Tongue (tissue), 2 donors: Measurements from ENCODE around the gene MRAP. TPM values are rescaled to one million over a fixed set of nuclear protein-coding genes. Genes with fewer than 3 reads are reported as not detected.
"Not testable (repeated sequence)": the region's sequence is repeated elsewhere in the genome, so short reads cannot be mapped to it uniquely, and the experiment has no call there.

ENCODE experiments used
- DNase-seq: peaks from one replicate; pipeline ENCODE4 v3.0.0-alpha.2; 2015
- total RNA-seq: library from RNA; depleted of rRNA; stranded (reverse); fragments of >200 nt; gene quantifications from one replicate; pipeline ENCODE4 v1.2.3, GENCODE V29; 2014

The MRAP gene
- total RNA-seq: not detected

DNA sequence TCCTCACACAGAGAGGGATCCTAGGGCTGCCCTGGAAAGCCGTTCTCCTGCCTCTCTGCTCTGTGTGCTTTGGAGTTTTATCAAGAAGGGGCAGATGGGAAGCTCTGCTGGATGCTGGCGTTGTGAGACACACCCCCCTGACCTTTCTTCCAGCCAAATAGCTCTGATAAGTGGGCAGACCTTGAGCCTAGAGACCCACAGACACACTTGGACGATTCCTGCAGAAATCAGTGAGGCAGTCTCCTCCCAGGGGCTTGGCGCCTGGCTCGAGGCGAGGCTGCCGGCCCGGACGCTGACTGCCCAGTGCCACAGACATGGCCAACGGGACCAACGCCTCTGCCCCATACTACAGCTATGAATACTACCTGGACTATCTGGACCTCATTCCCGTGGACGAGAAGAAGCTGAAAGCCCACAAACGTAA, at the start of gene MRAP:
Gene MRAP (plus strand): TSS at position 198 of the 424 bp plus-strand sequence. CDS start 117 bp downstream, at position 315.
- DNase-seq: no peak

DNA sequence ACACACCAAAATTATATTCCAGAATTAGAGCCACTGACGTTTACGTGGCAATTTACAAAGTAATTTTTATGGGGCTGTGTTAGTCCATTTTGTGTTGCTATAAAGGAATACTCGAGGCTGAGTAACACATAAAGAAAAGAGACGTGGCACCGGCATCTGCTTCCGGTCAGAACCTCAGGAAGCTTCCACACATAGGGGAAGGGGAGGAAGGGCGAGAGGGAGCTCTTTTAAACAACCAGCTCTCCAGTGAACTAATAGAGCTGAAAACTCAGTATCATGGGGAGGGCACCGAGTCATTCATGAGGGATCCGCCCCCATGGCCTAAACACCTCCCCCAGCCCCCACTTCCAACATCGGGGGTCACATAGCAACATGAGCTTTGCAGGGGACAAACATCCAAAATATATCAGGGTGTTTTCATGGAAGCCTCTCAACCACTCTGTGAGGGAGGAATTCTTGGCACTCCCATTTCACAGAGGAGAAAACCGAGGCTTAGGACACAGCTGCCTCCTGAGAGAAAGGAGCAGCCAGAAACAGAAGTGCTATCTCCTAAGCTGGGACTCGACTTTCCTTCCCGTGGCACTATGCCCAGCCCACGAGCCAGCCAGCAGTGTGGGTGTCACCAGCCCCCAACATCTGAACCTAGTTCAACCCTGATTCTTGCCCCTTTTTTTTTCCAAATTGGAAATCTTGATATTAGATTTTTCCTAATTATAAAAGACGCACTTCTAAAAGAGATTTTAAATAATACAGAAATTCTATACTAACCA, 49.0 kb upstream of the MRAP start:
- no peak for DNase-seq

DNA sequence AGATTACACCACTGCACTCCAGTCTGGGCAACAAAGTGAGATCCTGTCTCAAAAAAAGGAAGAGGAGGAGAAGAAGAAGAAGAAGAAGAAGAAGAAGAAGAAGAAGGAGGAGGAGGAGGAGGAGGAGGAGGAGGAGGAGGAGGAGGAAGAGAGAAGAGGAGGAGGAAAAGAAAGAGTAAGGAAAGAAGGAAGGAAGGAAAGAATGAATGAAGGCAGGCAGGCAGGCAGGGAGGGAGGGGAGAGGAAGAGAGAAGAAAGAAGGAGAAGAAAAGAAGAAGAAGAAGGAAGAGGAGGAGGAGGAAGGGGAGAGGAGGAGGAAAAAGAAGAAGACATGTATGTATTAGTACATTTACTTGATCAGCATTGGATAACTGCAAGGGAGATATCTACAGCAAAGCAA, 46.5 kb upstream of the MRAP start:
- no peak for DNase-seq

DNA sequence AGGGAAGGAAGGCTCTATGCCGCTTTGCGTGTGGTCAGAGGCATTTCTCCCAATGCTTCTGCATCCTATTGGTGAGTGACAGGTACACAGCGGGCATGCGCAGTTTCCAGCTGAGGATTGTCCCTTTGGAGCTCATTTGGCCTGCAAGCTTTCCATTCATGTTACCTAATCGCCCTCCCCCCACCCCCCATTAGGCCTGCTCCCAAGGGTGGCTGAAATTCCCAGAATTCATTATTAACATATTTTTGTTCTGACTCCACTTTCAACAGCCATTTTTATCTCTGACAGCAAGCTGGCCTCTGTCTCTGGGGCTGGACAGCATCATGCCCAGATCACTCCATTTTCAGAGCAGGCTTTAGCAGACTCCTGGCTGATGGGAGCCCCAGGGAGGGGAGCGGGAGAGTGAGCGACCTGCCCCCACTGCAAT, 45.4 kb upstream of the MRAP start:
- DNase-seq: peak; percentile 32

DNA sequence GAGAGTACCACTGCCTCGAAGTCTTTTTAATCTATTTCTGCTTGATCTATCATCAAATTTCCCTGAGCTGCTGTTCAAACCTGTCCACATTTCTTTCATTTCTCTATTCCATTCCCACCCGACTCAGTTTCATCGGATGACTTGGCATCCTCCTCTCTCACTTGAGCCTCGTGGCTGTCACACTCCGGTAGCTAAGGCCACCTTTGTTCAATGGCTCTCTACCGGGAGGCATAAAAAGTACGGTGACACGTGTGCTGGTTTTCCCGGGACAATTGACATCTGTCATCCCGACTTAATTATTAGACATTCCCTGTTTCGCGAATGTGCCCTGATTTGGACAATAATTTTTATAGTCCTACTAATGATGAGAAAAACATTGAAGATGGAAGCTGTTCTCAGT, 42.4 kb upstream of the MRAP start:
- DNase-seq: peak; percentile 24

DNA sequence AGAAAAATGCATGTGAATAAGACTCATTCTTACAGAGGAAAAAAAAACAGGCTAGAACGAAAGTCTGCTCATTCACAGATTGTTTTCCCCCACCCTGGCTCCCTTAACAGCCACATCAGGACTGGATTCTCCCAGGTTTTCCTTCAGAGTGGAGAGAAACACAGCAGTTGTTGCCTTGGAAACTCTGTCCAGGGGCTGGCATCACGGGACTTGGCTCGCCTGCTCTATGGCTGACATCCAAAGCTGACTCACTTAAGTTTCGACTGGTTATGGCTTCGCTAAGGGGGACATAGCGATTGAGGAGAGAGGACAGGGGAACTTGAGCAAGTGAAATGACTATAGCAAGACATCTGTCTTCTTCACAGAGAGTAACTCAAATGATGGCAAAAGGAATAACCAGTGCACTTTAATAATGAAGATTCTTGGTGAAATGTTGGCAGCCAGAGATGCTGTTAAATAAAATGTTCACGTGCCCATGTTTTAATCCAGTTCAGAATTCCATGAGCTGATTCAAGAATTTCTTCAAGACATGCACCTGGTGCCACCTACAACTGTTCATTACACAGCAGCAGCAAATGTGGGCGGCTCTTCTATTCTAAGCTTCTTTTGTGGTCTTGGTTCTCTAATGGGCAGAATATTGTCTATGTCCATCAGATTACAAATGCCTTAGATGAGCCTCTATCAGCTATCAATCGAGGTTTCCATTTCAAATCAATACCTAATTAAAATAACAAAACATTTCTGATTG, 41.6 kb upstream of the MRAP start:
- DNase-seq: peak; percentile 97

DNA sequence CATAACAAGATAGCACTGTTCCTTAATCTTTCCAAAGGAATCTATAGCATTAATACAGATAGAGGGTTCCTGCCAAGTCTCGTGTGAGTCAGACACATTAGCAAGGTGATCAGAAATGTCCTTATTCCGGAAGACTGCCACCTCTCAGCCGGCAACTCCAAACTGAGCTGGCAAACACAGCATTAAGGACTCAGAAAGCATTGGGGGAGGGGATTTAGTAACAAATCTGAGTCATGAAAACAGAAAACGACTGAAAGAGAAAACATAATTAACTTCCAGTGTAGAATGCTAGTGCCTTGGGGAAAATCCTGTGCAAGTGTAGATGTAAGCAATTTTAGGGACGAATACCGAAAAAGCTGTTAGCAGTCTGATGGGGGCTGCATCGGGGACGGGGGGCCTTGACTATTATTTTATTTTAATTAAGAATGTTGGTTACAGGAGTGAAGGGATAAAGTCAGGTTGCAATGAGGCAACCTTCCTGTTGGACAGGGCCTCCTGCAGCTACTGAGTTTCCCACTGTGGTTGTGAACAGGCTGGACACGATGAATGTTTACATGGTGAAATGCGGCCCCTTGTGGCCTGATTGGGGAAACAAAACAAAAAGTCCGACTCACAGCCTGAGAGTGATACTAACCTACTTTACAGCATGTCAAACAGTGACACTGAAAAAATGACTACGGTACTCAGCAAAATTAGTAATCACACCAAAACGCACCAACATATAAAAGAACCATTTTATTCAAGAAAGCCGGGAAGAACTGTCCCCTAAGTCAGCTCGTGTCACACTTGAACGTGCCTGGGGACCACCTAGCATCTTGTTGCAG, 40.5 kb upstream of the MRAP start:
- DNase-seq: peak; percentile 94

DNA sequence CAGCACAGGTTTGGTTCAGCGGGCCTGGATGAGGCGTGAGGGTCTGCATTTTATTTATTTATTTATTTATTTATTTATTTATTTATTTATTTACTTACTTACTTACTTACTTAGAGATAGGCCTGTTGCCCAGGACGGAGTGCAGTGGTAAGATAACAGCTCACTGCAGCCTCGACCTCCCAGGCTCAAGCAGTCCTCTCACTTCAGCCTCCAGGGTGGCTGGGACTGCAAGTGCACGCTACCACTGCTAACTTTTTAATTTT, 39.9 kb upstream of the MRAP start:
- not testable (repeated sequence) for DNase-seq

DNA sequence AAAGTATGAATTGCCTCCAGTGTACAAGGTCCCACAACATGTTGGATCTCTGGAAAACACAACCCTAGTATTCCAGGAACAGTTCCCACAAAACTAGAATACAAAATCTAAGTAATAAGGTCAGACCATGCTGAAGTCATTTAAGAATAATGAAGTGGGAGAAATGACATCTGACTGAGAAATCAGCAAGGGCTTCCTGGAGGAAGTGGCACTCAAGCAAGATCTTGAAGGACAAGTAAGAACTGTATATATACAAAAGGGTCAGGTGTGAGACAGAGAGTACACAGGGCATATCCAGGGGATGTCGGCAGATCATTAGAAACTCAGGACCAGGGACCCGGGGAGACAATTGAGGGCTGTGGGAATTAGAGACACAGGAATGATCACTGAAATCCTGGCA, 38.5 kb upstream of the MRAP start:
- DNase-seq: no peak

DNA sequence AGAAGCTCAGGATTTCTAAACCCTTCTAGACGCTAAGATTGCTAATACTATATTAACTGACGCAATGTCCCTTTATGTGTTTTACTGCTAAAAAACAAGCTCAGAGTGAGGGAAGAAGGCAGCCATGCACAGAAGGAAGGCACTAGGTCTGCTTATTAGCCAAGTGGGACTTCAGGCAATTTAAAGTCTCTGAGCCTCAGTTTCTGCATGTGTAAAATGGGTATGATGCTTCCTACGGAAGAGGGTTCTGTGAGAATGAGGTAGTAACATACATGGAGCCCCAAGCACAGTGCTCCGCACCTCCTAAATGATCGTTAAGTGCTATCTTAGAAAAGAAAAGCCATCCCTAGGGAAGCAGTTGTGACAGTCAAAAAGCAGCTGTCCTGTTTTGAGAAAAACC, 36.7 kb upstream of the MRAP start:
- DNase-seq: no peak

DNA sequence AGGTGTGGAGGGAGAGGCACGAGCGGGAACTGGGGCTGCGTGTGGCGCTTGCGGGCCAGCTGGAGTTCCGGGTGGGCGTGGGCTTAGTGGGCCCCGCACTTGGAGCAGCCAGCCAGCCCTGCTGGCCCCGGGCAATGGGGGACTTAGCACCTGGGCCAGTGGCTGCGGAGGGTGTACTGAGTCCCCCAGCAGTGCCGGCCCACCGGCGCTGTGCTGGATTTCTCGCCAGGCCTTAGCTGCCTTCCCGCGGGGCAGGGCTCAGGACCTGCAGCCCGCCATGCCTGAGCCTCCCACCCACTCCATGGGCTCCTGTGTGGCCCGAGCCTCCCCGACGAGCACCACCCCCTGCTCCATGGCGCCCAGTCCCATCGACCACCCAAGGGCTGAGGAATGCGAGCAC, 33.3 kb upstream of the MRAP start:
- not testable (repeated sequence) for DNase-seq

DNA sequence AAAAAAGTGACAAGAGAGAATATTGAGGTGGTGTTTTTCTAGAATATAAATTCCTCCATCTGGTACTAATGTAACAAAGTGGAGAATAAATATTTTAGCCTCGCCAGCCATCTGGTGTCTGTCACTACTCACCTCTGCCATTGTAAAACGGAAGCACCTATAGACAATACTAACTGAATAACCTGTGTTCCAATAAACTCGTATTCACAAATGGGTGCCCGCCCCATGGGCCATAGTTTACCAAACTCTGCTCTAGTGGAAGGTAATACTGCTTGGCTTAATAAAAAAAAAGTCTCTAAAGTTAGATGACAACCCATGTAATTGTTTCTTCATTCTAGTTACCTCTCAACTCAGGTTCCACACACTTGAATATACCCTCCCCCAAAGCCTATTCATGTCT, 27.9 kb upstream of the MRAP start:
- DNase-seq: no peak

DNA sequence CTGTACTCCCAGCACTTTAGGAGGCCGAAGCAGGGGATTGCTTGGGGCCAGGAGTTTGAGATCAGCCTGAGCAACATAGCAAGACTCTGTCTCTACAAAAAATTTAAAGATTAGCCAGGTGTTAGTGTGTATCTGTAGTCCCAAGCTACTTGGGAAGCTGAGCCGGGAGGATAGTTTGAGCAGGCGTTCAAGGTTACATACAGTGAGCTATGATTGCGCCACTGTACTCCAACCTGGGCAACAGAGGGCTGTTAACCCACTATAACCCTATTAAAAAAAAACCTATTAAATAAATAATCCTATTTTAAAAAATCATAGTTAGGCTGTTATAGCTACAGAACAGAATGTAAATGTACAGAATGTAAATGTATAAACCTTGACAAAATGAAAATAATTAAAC, 22.0 kb upstream of the MRAP start:
- no peak for DNase-seq

DNA sequence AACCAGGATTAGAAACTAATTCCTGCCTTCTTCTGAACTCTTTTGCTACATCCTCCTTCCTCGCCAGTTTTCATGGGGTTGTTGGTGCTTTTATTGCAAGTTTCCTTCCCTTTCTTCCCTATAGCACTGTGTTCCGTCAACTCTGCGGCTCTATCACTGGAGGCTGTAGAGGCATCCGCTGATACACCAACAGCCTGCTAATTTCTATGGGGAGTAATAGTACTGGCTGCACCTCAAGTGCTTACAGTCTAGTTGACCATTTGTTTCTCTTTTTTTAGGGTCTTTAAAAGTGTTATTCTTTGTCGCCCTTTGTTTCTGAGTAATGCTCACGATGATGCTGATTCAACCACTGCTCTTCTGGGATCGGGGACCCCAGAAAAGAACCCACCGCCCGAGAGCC, 20.6 kb upstream of the MRAP start:
- DNase-seq: peak; percentile 17

DNA sequence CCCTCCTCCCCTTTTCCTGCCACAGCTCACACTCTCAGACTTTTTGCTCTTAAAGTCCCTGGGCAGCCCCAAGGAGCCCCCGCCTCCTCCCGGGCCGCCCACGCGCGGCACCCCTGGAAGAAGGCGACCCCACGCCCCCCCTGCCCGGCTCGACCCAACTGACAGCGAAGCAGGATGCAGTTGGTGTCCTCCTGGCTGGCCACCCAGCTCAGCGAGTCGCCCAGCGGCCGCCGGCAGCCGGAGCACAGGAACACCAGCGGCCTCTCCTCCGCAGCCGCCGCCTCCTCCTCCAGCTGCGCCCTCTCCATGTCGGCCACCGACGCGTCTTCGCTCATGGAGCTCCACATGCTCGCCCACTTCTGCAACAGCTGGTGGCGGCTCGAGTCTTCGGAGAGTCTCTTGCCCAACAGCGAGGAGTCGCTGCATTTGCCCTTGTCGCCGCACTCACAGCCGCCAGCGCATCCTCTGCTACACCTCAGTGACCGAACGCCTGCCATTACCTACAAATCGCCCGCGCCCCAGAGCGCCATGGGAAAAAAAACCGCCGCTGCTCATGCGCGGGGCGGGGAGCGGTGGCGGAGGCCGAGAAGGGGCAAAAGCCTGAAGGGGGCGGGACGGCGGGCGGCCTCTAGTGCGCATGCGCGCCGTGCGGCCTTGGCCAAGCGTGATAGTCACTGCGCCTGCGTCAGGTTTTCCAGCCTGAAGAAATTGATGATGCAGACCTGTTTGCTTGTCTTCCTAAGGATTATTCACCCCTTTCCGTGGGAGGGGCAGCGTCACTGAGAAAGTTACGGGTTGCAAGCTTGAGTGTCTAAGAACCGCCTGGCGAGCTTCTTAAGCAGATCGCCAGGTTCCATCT, 19.9 kb upstream of the MRAP start, which contains the start of gene MIS18A:
Gene MIS18A (minus strand): TSS at position 532 of the 859 bp plus-strand sequence. CDS start 35 bp downstream, at position 497.
- peak; percentile 99 for DNase-seq

DNA sequence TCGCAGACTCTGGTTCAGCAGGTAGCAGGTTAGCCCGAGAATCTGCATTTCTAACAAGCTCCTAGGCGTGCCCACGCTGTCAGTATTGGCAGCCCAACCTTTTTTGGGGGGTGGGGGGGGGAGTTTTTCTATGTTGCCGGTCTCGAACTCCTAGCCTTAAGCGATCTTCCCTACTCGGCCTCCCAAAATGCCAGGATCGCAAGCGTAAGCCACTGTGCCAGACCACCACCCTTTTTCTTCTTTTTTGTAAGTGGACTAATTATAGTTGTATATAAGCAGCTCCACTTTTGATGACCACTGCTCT, 19.3 kb upstream of the MRAP start:
- DNase-seq: no peak

DNA sequence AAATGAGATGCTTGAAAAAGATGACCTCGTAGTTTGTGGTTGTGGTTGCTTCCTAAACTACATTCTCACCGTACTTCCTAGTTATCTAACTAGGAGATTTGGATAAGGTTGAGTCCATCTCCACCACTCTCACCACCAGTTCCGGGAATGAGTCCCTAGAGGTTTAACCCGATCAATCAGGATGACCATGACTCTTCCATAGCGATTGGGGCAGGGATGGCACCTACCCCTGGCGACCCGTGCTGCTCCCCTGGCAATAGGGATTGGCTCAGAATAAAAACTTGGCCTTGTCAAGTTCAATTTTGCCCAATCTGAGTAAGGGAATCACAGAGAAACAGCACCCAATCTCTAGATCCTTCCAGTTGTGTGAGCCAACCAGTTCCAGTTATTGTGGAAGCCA, 17.1 kb upstream of the MRAP start:
- DNase-seq: no peak

DNA sequence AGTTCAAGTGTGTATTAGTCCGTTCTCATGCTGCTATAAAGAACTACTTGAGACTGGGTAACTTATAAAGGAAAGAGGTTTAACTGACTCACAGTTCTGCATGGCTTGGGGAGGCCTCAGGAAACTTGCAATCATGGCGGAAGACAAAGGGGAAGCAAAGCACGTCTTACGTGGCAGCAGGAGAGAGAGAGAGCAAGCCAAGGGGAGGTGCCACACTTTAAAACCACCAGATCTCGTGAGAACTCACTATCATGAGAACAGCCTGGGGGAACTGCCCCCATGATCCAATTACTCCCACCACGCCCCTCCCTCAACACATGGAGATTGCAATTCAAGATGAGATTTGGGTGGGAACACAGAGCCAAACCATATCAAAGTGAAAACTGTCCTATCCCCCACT, 15.7 kb upstream of the MRAP start:
- no peak for DNase-seq

DNA sequence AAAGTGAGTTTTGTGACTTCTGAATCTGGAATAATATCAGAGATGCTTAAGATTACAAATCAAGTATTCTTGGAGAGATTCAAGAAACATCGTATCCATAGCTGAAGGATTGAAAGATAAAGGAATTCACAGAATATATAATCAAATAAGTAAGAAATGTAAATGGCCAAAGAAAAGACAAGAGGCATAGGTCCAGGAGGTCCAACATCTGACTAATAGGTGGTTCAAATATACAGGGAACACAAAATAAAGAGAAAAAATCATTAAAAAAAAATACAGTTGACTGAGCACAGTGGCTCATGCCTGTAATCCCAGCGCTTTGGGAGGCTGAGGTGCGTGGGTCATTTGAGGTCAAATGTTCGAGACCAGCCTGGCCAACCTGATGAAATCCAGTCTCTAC, 13.2 kb upstream of the MRAP start:
- no peak for DNase-seq

DNA sequence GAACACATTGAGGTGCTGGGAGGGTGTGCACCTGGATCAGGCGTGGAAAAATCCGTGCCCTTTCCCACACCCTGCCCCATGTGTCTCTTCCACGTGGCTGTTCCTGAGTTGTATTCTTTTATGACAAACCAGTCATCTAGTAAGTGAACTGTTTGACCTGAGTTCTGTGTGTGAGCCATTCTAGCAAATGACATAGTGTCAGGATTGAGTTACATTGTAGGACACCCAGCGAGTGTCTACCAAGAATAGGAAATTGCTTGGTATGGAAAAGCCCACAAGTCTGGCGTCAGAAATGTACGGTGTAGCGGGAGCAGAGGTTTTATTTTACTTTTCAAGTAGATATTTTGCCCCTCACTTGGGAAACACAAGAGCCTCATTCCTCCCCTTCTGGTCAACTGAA, 1.2 kb upstream of the MRAP start:
- DNase-seq: no peak

DNA sequence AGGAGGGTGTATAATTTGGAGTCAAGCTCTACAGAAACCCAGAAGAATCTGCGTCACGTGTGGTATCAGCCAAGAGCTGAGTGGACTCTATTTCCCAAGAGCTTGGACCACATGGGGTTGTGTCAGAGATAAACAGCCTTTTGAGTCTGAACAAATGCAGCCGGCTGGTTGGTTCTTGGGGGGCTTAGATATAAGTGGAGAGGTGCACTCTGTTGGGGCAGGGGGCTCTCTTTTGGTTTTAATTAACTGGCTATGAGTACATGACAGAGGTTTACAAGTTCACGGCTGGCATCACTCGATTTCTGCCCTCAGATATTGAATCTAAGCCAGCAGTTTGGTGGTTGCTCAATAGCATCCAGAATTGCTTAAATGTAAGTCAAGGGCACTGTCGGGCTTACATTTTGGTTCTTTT, 501 bp upstream of the MRAP start:
- DNase-seq: no peak

DNA sequence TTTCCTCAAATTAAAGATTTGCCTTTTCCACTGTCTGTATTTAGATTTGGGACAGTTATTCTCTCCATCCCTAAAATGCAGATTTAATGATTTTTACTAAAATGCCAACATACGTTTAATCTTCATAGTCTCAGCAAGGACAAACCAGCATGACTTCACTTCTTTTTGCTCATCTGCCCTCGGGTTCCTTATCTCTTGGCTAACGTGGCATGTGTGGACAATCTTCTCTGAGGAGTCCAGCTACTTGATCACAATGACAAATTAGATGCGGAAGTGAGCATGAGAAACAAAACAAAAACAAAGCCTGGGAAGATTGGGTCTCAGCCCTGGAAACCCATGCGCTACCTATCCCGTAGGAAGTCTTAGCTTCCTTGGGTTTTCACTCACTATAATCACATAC, 1.0 kb downstream of the MRAP start:
- DNase-seq: no peak
